ENCODE data around the gene HSPA9. TPM values are rescaled to one million over a fixed set of nuclear protein-coding genes. Genes with fewer than 3 reads are reported as not detected.
A peak's percentile ranks its signal among the peaks of the same experiment; 100 is the strongest.

HSPA9 gene
- polyA plus RNA-seq, 3 donors = 67.8 to 82.4 (median 81.8) TPM

- H3K4me3 ChIP-seq (replicated peaks in 1 of 3; ENCODE audit: low read depth in 2 of 3, low read length in 3 of 3) = no peak overlapping the region
- Mint-ChIP-seq H3K36me3 (peaks cover 36 to 81% of the 10 kb centered on the region in 2 donors), H3K27me3 (ENCODE audit: low read depth in 3 of 3) (no peaks in the 10 kb centered on the region), H3K9me3 (no peaks in the 10 kb centered on the region), H3K4me1 (peaks cover 12% of the 10 kb centered on the region), H3K27ac (peak overlapping the region in 2 of 7 donors; percentile 27 to 51), H3K4me3 (no peak overlapping the region)
- no peak for TF ChIP-seq CTCF (IDR thresholded peaks at IDR 0.05)
- peaks cover 100% of the 10 kb centered on the region for H4K20me1 ChIP-seq (ENCODE audit: insufficient read depth, low read length)
- H2AFZ ChIP-seq (ENCODE audit: insufficient read depth, low read depth, low read length, poor library complexity, severe bottlenecking) = no peak overlapping the region
- no peak overlapping the region for H3K27ac ChIP-seq (ENCODE audit: low read depth in 1 of 2, low read length in 2 of 2)
- H3K9ac ChIP-seq (ENCODE audit: insufficient read depth, low read length, poor library complexity, severe bottlenecking) = no peak overlapping the region
- no peaks in the 10 kb centered on the region for H3K4me1 ChIP-seq (ENCODE audit: control insufficient read depth in 1 of 2, insufficient read depth in 2 of 2, low read length in 2 of 2)
- 100% methylated on average over 8 of the region's 8 CpGs for whole genome bisulfite sequencing (ENCODE audit: insufficient coverage)
- no peak overlapping the region for H3K4me2 ChIP-seq (replicated peaks; ENCODE audit: extremely low read depth, low read length, poor library complexity, severe bottlenecking)
- DNase-seq = no peak
- peaks cover 99% of the 10 kb centered on the region for H3K79me2 ChIP-seq (ENCODE audit: insufficient read depth, low read length)
- H3K27me3 ChIP-seq (ENCODE audit: control insufficient read depth in 2 of 2, insufficient read depth in 2 of 2, low read length in 2 of 2) = no peaks in the 10 kb centered on the region
- no peaks in the 10 kb centered on the region for H3K9me3 ChIP-seq (replicated peaks in 1 of 2; ENCODE audit: control insufficient read depth in 1 of 2, insufficient read depth in 1 of 2, low read length in 2 of 2)
- peaks cover 16 to 85% of the 10 kb centered on the region in 2 donors for H3K36me3 ChIP-seq (replicated peaks in 1 of 2; ENCODE audit: control insufficient read depth in 1 of 2, insufficient read depth in 2 of 2, low read length in 2 of 2)
- intact Hi-C loops (cut with micrococcal nuclease) = no loop called here
These were observed 45.4 kb downstream of the HSPA9 start for GRCh38 chr5:138529812-138530211.

GRCh38 chr5:138528744-138529469, 46.3 kb downstream of the HSPA9 start:
- 88% methylated on average over 7 of the region's 7 CpGs for WGBS (ENCODE audit: insufficient coverage)
- H3K27me3 Mint-ChIP-seq (ENCODE audit: low read depth in 3 of 3) = no peaks in the 10 kb centered on the region
- H3K9ac ChIP-seq (ENCODE audit: insufficient read depth, low read length, poor library complexity, severe bottlenecking) = no peak overlapping the region
- TF ChIP-seq CTCF (IDR thresholded peaks at IDR 0.05) = no peak
- no peak overlapping the region for H3K4me3 ChIP-seq (replicated peaks in 1 of 3; ENCODE audit: low read depth in 2 of 3, low read length in 3 of 3)
- DNase-seq = no peak
- H3K9me3 ChIP-seq (replicated peaks in 1 of 2; ENCODE audit: control insufficient read depth in 1 of 2, insufficient read depth in 1 of 2, low read length in 2 of 2) = no peaks in the 10 kb centered on the region
- H3K9me3 Mint-ChIP-seq = no peaks in the 10 kb centered on the region
- H4K20me1 ChIP-seq (ENCODE audit: insufficient read depth, low read length) = peaks cover 100% of the 10 kb centered on the region
- H3K27me3 ChIP-seq (ENCODE audit: control insufficient read depth in 2 of 2, insufficient read depth in 2 of 2, low read length in 2 of 2) = no peaks in the 10 kb centered on the region
- H3K36me3 ChIP-seq (replicated peaks in 1 of 2; ENCODE audit: control insufficient read depth in 1 of 2, insufficient read depth in 2 of 2, low read length in 2 of 2) = peaks cover 16 to 76% of the 10 kb centered on the region in 2 donors
- H3K27ac ChIP-seq (ENCODE audit: low read depth in 1 of 2, low read length in 2 of 2) = no peak overlapping the region
- H3K27ac Mint-ChIP-seq = peak overlapping the region in 5 of 7 donors; percentile 18 to 45 (median 36)
- H2AFZ ChIP-seq (ENCODE audit: insufficient read depth, low read depth, low read length, poor library complexity, severe bottlenecking) = no peak overlapping the region
- no peak overlapping the region for H3K4me3 Mint-ChIP-seq
- peaks cover 12% of the 10 kb centered on the region for H3K4me1 Mint-ChIP-seq
- intact Hi-C loops (cut with micrococcal nuclease) = no loop called here
- no peak overlapping the region for H3K4me2 ChIP-seq (replicated peaks; ENCODE audit: extremely low read depth, low read length, poor library complexity, severe bottlenecking)
- H3K79me2 ChIP-seq (ENCODE audit: insufficient read depth, low read length) = peaks cover 99% of the 10 kb centered on the region
- peaks cover 29 to 76% of the 10 kb centered on the region in 2 donors for H3K36me3 Mint-ChIP-seq
- no peaks in the 10 kb centered on the region for H3K4me1 ChIP-seq (ENCODE audit: control insufficient read depth in 1 of 2, insufficient read depth in 2 of 2, low read length in 2 of 2)
